ENCODE results near the gene PPP1R2.
"Not testable (repeated sequence)": the region's sequence is repeated elsewhere in the genome, so short reads cannot be mapped to it uniquely, and the experiment has no call there.

DNA sequence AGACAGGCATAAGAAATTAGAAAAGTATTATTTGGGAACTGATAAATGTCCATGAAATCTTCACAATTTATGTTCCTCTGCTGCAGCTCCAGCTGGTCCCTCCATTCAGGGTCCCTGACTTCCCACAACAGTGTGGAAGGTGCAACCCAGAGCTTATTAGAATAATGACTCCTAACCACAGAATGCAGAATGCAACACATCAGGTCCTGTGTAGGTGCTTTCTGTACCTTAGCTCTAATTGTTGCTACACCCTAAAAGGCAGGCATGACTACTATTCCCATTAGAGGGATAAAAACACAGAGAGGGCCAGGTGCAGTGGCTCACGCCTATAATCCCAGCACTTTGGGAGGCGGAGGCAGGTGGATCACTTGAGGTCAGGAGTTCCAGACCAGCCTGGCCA, 47.3 kb upstream of the PPP1R2 start:
- not testable (repeated sequence) for TF ChIP-seq ZNF274 (IDR thresholded peaks at IDR 0.05; ENCODE audit: low read length); ZNF274 (tag by site-specific recombination; IDR thresholded peaks at IDR 0.05; ENCODE audit: borderline replicate concordance); REST (tag by site-specific recombination; IDR thresholded peaks at IDR 0.05); ZNF140 (tag by site-specific recombination; IDR thresholded peaks at IDR 0.05); ZBTB8A (tag by site-specific recombination; IDR thresholded peaks at IDR 0.05); ZSCAN30 (tag by site-specific recombination; IDR thresholded peaks at IDR 0.05); ZNF555 (tag by site-specific recombination; conservative IDR thresholded peaks at IDR 0.05)
- TF ChIP-seq, protein P1, sequence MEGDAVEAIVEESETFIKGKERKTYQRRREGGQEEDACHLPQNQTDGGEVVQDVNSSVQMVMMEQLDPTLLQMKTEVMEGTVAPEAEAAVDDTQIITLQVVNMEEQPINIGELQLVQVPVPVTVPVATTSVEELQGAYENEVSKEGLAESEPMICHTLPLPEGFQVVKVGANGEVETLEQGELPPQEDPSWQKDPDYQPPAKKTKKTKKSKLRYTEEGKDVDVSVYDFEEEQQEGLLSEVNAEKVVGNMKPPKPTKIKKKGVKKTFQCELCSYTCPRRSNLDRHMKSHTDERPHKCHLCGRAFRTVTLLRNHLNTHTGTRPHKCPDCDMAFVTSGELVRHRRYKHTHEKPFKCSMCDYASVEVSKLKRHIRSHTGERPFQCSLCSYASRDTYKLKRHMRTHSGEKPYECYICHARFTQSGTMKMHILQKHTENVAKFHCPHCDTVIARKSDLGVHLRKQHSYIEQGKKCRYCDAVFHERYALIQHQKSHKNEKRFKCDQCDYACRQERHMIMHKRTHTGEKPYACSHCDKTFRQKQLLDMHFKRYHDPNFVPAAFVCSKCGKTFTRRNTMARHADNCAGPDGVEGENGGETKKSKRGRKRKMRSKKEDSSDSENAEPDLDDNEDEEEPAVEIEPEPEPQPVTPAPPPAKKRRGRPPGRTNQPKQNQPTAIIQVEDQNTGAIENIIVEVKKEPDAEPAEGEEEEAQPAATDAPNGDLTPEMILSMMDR (tag by site-specific recombination; IDR thresholded peaks at IDR 0.05), result not testable (repeated sequence)
